K562 (cell line): ENCODE measurements around the gene TSPAN1. TPM values are rescaled to one million over a fixed set of nuclear protein-coding genes. Genes with fewer than 3 reads are reported as not detected.

Source experiments
- ATF6 ChIP-seq: sonication (generic); formaldehyde crosslinking; IDR thresholded peaks from 2 replicates; pipeline ENCODE4 v1.4.0; 2020; ENCODE audit warnings: mild to moderate bottlenecking, missing genetic modification reagents
- BHLHE40 ChIP-seq: IDR thresholded peaks from 2 replicates; pipeline ENCODE4 v1.6.1; 2011; ENCODE audit warnings: low read length, improper control_type of control experiment
- CBX1 ChIP-seq: sonication (generic); IDR thresholded peaks from 2 replicates; pipeline ENCODE4 v1.6.1; 2016; ENCODE audit warnings: antibody characterized with exemption, low read depth, mild to moderate bottlenecking
- CEBPG ChIP-seq, 3 experiments: fragments of 200-800 bp in 1 of 3; sonication (Bioruptor generic) in 1 of 3; sonication (generic) in 1 of 3; formaldehyde crosslinking in 1 of 3; IDR thresholded peaks in 2 of 3; conservative IDR thresholded peaks in 1 of 3; 2 replicates each; pipeline versions ENCODE4 v1.6.1 to v1.8.0; 2016 to 2022; ENCODE audit warnings: missing compliant biosample characterization in 2 of 3, missing genetic modification characterization in 2 of 3, mild to moderate bottlenecking in 1 of 3, missing genetic modification reagents in 1 of 3
- FOXK2 ChIP-seq, 2 experiments: fragments of 450-650 bp; IDR thresholded peaks in 1 of 2; conservative IDR thresholded peaks in 1 of 2; 2 replicates each; pipeline ENCODE4 v1.6.1; 2016; ENCODE audit warnings: low read depth in 2 of 2, mild to moderate bottlenecking in 1 of 2
- GTF2A2 ChIP-seq: IDR thresholded peaks from 2 replicates; pipeline ENCODE4 v1.6.1; 2016; ENCODE audit warnings: mild to moderate bottlenecking, missing genetic modification characterization, missing compliant biosample characterization
- HNRNPUL1 ChIP-seq: fragments of 200-400 bp; formaldehyde crosslinking; IDR thresholded peaks from 2 replicates; pipeline ENCODE4 v1.6.1; 2017; ENCODE audit warnings: low read length
- ID3 ChIP-seq, 2 experiments: fragments of 250-450 bp in 1 of 2; fragments of 450-650 bp in 1 of 2; sonication (Bioruptor Pico) in 1 of 2; IDR thresholded peaks; 2 replicates each; pipeline versions ENCODE4 v1.6.1 to v1.8.0; 2016 to 2021; ENCODE audit warnings: mild to moderate bottlenecking in 2 of 2, moderate library complexity in 2 of 2, missing compliant biosample characterization in 1 of 2, missing genetic modification characterization in 1 of 2
- IRF1 ChIP-seq: sonication (generic); formaldehyde crosslinking; IDR thresholded peaks from 2 replicates; pipeline ENCODE4 v1.8.0; 2022; ENCODE audit warnings: missing genetic modification reagents, mild to moderate bottlenecking, borderline replicate concordance
- NFYB ChIP-seq: IDR thresholded peaks from 2 replicates; pipeline ENCODE4 v1.6.1; 2011; ENCODE audit warnings: mild to moderate bottlenecking, moderate library complexity; ENCODE audit not compliant: insufficient read length; ENCODE audit errors: extremely low read depth
- PHF20 ChIP-seq: fragments of 450-650 bp; IDR thresholded peaks from 2 replicates; pipeline ENCODE4 v1.6.1; 2018; ENCODE audit not compliant: partially characterized antibody
- RBBP5 ChIP-seq: fragments of 200-600 bp; sonication (generic); IDR thresholded peaks from 2 replicates; pipeline ENCODE4 v1.6.1; 2012; ENCODE audit warnings: borderline replicate concordance, mild to moderate bottlenecking, low read length, control low read depth, inconsistent platforms; ENCODE audit not compliant: insufficient read depth, poor library complexity, severe bottlenecking
- RREB1 ChIP-seq: fragments of 250-450 bp; sonication (Bioruptor Pico); IDR thresholded peaks from 2 replicates; pipeline ENCODE4 v1.4.0; 2020
- STAT5A ChIP-seq: IDR thresholded peaks from 2 replicates; pipeline ENCODE4 v1.6.1; 2012; ENCODE audit warnings: low read length, inconsistent platforms, borderline replicate concordance
- TCF7 ChIP-seq: sonication (generic); IDR thresholded peaks from 2 replicates; pipeline ENCODE4 v1.6.1; 2016; ENCODE audit warnings: antibody characterized with exemption, borderline replicate concordance
- ZNF143 ChIP-seq: sonication (generic); formaldehyde crosslinking; IDR thresholded peaks from 2 replicates; pipeline ENCODE4 v1.9.0; 2022; ENCODE audit warnings: mild to moderate bottlenecking, missing genetic modification reagents
- ZZZ3 ChIP-seq: fragments of 450-650 bp; IDR thresholded peaks from 2 replicates; pipeline ENCODE4 v1.6.1; 2016; ENCODE audit warnings: antibody characterized with exemption, mild to moderate bottlenecking, moderate library complexity
- polyA plus RNA-seq, 8 experiments: library from polyadenylated mRNA; depleted of rRNA in 4 of 8; stranded (reverse) in 5 of 8; unstranded in 3 of 8; fragments of >200 nt; fragmentation: Nextera tagmentation in 2 of 8; fragmentation: Illumina TruSeq in 1 of 8; extraction: Ambion mirVana in 2 of 8; extraction: Trizol in 1 of 8; gene quantifications; 2 replicates each; pipeline versions ENCODE4 v1.2.1 to v1.2.3, GENCODE V29; 2011 to 2014; ENCODE audit warnings: inconsistent platforms in 1 of 8, missing spikeins in 1 of 8
- total RNA-seq, 7 experiments: library from RNA; depleted of rRNA in 6 of 7; stranded (reverse); fragments of >200 nt in 6 of 7; fragmentation: Illumina TruSeq in 2 of 7; extraction: Trizol in 2 of 7; gene quantifications; 2 replicates each; pipeline versions ENCODE4 v1.2.1 to v1.2.3, GENCODE V29; 2011 to 2021; ENCODE audit warnings: low replicate concordance in 1 of 7

TSPAN1 gene
- total and polyA plus RNA-seq, 9 of the 15 experiments (the other 6 are each of a cell fraction or from before 2014, with no cell fraction given) = 0.58 TPM; not detected in 8

GRCh38 chr1:46132529-46133180 lies 42.2 kb upstream of the TSPAN1 start, which contains the start of gene PIK3R3 (continued):
- peak; percentile 85; the same call in 1 of the 2 replicates for TF ChIP-seq RREB1 (CRISPR knock-in tag)
- peak; percentile 98 for TF ChIP-seq BHLHE40
- TF ChIP-seq HNRNPUL1 = no peak
- peak; percentile 81 for TF ChIP-seq NFYB
- TF ChIP-seq ZZZ3 = no peak
- TF ChIP-seq STAT5A = peak; percentile 42; the same call in 1 of the 2 replicates
- TF ChIP-seq IRF1 (CRISPR knock-in tag) = no peak; the same call in 1 of the 2 replicates
- peak; percentile 100 for TF ChIP-seq ATF6 (CRISPR knock-in tag)
- 0 out of 2 replicates have a peak, but pooled peaks have one; percentile 6 for TF ChIP-seq CEBPG (CRISPR knock-in tag; IDR thresholded peaks at IDR 0.05)
- TF ChIP-seq CEBPG (tag; conservative IDR thresholded peaks at IDR 0.05 in 1 of 2, IDR thresholded peaks at IDR 0.05 in 1 of 2) = no peak
- TF ChIP-seq RBBP5 = peak; percentile 9
- TF ChIP-seq GTF2A2 (tag) = peak; percentile 80
- peak; percentile 72 to 100; a peak in 3 of 4 replicates for TF ChIP-seq FOXK2 (conservative IDR thresholded peaks at IDR 0.05 in 1 of 2, IDR thresholded peaks at IDR 0.05 in 1 of 2; ENCODE audit: low read depth in 2 of 2)
- peak; percentile 27 for TF ChIP-seq PHF20
- TF ChIP-seq TCF7 = 0 out of 2 replicates have a peak, but pooled peaks have one; percentile 10
- peak; percentile 61; the same call in 1 of the 2 replicates for TF ChIP-seq ZNF143 (CRISPR knock-in tag)
- TF ChIP-seq CBX1 = peak; percentile 75
- no peak for TF ChIP-seq ID3 (CRISPR knock-in tag; IDR thresholded peaks at IDR 0.05)
- TF ChIP-seq ID3 (tag; IDR thresholded peaks at IDR 0.05) = peak; percentile 90; the same call in 1 of the 2 replicates
